Left cardiac atrium (tissue), 4 donors: ENCODE data around the gene VIL1. TPM values are rescaled to one million over a fixed set of nuclear protein-coding genes. Genes with fewer than 3 reads are reported as not detected.

Experiments used
- ATAC-seq, 2 donors: fragments of 200-7000 bp; cut with Tn5 transposase; one replicate each; pipeline ENCODE4 v1.9.1; 2020; ENCODE audit warnings: mild to moderate bottlenecking in 2 of 2, moderate library complexity in 2 of 2
- DNase-seq: peaks from one replicate; pipeline ENCODE4 v3.0.0-alpha.2; 2020
- intact Hi-C, 2 donors: fragments of 100-400 bp; cut with DNase I; formaldehyde crosslinking; loops; one replicate each; pipeline versions ENCODE4 v1.14.1 to v1.15.1; 2022 to 2023
- microRNA-seq, 2 donors: library from miRNA; unstranded; fragments of <30 nt; microRNA quantifications; one replicate each; pipeline ENCODE4 v1.2.0, GENCODE V29; 2020
- total RNA-seq, 2 donors: library from RNA; stranded (reverse); fragmentation: NEBNext Ultra II Directional; extraction: Animal tissue kit (Norgen Biotek cat#: 25700); gene quantifications; one replicate each; pipeline ENCODE4 v1.2.1, GENCODE V29; 2021
- donor health status: DM: no; HTN: yes; CAD: no.
- donor health status: DM: no; HTN: yes; CAD: no; lungs with severe emphysema.
- donor health status: DM: yes; HTN: yes; CAD: no.
- donor health status: Dilated cardiomyopathy.

VIL1 gene
- total RNA-seq, 2 donors from 2014 or later = not detected

GRCh38 chr2:218471982-218472381 is 53.1 kb downstream of the VIL1 start:
- ATAC-seq (peak in 1 of 2 donors; percentile 23), DNase-seq (no peak)
- intact Hi-C loops = no loop called here

DNA sequence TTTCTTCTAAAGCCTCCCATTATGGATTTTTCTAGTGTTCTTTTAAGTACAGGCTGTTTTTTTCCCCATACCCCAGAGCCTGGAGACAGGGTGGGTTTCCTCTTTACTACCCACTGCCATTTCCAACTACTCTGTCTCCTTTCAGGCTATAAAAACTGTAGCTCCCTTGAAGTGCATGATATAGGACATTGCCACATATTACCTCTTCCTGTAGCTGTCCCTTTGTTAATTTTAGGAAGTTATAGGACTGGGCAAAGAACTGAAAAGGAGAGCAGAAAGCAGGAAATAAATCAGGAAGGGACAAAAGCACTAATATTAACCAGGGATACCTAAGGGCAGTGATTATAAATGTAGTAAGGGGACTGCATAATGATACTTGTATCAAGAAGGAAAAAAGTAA is 54.1 kb downstream of the VIL1 start:
- intact Hi-C loops = no loop called here
- ATAC-seq (peak in 1 of 2 donors; percentile 27), DNase-seq (no peak)

GRCh38 chr2:218474527-218474926 is 55.6 kb downstream of the VIL1 start:
- ATAC-seq (peak in 1 of 2 donors; percentile 71), DNase-seq (no peak)
- intact Hi-C loops = no loop called here

- ATAC-seq = peak in 1 of 2 donors; percentile 68
- DNase-seq = no peak
These were observed 57.8 kb downstream of the VIL1 start for GRCh38 chr2:218476676-218477075.

GRCh38 chr2:218477247-218477646 is 58.3 kb downstream of the VIL1 start:
- ATAC-seq (no peak), DNase-seq (no peak)
- intact Hi-C loops = no loop called here

More at GRCh38 chr2:218476676-218477075, 57.8 kb downstream of the VIL1 start:
- intact Hi-C loops = no loop called here

- ATAC-seq (no peak), DNase-seq (no peak)
- intact Hi-C loops = no loop called here
These were observed 59.6 kb downstream of the VIL1 start for GRCh38 chr2:218478544-218478943.

DNA sequence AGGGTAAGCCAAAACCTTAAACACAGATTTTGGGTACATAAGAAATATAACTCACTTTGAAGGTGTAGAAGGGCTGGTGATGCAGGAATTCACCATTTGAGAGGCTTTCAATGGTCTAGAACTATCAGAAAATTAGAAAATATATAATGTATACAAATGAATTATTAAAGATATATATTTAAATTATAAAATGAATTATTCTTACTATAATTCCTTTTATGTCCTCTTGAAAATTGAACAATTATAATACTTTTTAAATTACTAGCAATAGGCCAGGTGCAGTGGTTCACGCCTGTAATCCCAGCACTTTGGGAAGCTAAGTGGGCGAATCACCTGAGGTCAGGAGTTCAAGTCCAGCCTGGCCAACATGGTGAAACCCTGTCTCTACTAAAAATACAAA is 60.7 kb downstream of the VIL1 start:
- no peak for DNase-seq
- no peak for ATAC-seq
- intact Hi-C loops = no loop called here

GRCh38 chr2:218482651-218483050 is 63.7 kb downstream of the VIL1 start:
- DNase-seq (no peak), ATAC-seq (no peak)
- intact Hi-C loops = loop anchor here in 1 of 2 donors (10.0 kb wide), 1 partner anchor 62 kb away; no protein-coding TSS in a partner anchor

- no peak for DNase-seq
- ATAC-seq = no peak
- intact Hi-C loops = loop anchor here in 1 of 2 donors (10.0 kb wide), 1 partner anchor 59 kb away; no protein-coding TSS in a partner anchor
These were observed 67.2 kb downstream of the VIL1 start for GRCh38 chr2:218485986-218486667.

GRCh38 chr2:218500501-218501060 is 81.7 kb downstream of the VIL1 start:
- intact Hi-C loops = no loop called here
- DNase-seq = no peak
- ATAC-seq = no peak

GRCh38 chr2:218501665-218502064 is 82.7 kb downstream of the VIL1 start:
- ATAC-seq (peak in 1 of 2 donors; percentile 55), DNase-seq (no peak)
- intact Hi-C loops = no loop called here

Small RNAs within 50 kb of the gene (microRNA-seq; reads per million reads assigned to microRNA genes)
- gene MIR26B = 69,784 to 72,651 reads per million in 2 donors

Other genes with a start within 250 kb of the VIL1 start
- 100 to 1,000 TPM; 144 to 167 TPM for gene ARPC2, start 201.9 kb upstream of the VIL1 start, total RNA-seq
- gene GPBAR1, start 158.1 kb upstream of the VIL1 start, total RNA-seq = 1 to 10 TPM; 5.7 to 6.6 TPM
- 10 to 100 TPM; 49.0 to 52.5 TPM for gene AAMP, start 149.0 kb upstream of the VIL1 start, total RNA-seq
- gene PNKD, start 148.6 kb upstream of the VIL1 start, total RNA-seq = 10 to 100 TPM; 62.4 to 68.5 TPM
- 100 to 1,000 TPM; 156 to 166 TPM for gene TMBIM1, start 126.6 kb upstream of the VIL1 start, total RNA-seq
- gene CATIP, start 62.3 kb upstream of the VIL1 start, total RNA-seq = not detected
- gene SLC11A1, start 36.9 kb upstream of the VIL1 start, total RNA-seq = 10 to 100 TPM in 1 of 2 donors, 1 to 10 TPM in 1; 8.5 to 16.1 TPM
- gene CTDSP1, start 19.3 kb upstream of the VIL1 start, total RNA-seq = 100 to 1,000 TPM; 101 to 106 TPM
- gene USP37, start 149.2 kb downstream of the VIL1 start, total RNA-seq = 1 to 10 TPM; 5.6 to 9.4 TPM
- 10 to 100 TPM; 16.3 to 23.8 TPM for gene CNOT9, start 149.7 kb downstream of the VIL1 start, total RNA-seq
- gene PLCD4, start 188.8 kb downstream of the VIL1 start, total RNA-seq = 1 to 10 TPM in 1 of 2 donors, under 1 TPM in 1; 0.73 to 3.0 TPM
- gene ZNF142, start 240.5 kb downstream of the VIL1 start, total RNA-seq = 10 to 100 TPM; 12.6 to 17.8 TPM
- gene BCS1L, start 240.6 kb downstream of the VIL1 start, total RNA-seq = 10 to 100 TPM; 33.3 to 35.3 TPM